Stimulated activated CD8-positive, alpha-beta memory T cell treated with anti-CD3 and anti-CD28 coated beads, Interleukin-2, amount 100 ng/mL, for 48 hours (primary cell): ENCODE data around the gene CPOX.

Source experiments
- DNase-seq, 2 donors: peaks; one replicate each; pipeline ENCODE4 v3.0.0-alpha.2; 2020; ENCODE audit warnings: low read depth in 2 of 2

The CPOX gene

DNA sequence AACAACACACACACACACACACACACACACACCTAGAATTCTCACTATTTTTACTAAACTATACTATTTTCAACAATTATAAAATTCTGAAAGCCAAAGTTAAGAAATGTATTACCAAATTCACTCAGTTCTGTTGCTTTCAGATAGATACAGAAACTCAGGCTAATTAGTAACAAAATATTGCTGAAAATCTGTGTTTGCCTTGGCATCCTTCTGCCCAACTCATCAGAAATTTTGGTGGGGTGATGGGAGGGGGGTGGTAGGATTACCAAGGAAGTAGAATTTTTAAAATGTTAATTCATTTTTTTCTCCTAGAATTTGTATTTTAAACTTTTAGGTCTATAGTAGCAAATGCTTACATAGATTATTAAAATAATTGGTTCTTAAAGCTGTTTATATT, 2.7 kb upstream of the CPOX start:
- DNase-seq, result no peak

- DNase-seq, result no peak
These were observed 1.4 kb upstream of the CPOX start for GRCh38 chr3:98594628-98595324.

DNA sequence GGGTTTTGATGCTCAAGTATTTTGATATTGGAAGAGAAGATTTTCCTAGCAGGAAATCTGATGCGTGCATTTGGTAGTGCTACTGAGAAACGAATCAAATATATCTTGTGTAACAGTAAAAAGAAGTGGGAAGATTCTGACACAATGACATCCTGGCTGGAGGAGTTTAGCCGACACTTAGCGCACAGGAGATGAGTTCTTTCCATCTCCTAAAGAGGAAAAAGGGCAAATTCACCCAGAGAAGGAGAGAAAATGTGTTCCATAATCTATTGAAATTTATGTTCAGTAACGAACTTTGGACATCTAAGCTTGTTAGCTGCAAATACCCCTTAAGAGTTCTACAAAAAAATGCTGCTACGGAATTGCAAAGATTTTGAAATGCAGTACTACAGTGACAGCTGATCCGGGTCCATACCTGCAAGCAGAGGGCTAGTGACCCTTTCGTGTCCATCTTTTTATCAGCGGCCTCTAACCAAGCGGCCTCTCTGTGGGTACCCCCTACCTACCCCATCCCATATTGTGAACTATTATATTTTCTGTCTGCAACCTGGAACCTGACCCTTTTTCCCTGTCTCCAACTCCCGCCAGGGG, 971 bp downstream of the CPOX start:
- DNase-seq, result no peak

DNA sequence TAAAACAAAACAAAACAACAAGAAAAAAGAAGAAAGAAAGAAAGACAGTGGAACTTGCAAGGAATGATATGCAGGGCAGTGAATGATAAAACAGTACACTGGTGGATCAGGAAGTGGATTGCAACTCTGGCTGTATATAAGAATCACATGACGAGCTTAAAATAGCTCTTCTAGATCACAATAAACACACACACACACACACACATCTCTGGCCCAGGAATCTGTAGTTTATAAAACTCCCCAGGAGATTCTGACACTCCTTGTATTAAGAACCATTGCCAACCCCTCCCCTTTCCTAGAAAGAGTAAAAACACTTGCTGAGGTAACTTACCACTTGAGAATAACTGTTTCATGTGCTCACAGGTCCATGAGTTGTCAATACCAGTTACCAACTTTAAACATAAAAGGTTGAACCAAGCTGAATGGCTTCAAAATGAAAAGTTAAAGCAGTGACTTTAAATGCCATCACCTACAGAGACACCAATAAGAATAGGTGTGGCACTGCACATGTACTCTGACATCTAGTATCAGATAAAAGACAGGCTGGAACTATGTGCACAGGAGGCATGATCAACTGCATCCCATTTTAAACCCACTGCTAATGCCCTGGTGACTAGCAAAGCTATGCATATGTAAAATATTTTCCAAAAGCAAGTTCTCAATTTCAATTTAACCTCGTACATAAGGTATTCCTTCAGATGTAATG, 3.9 kb downstream of the CPOX start:
- DNase-seq, result no peak

- no peak for DNase-seq
These were observed 5.3 kb downstream of the CPOX start for GRCh38 chr3:98588065-98588464.

DNA sequence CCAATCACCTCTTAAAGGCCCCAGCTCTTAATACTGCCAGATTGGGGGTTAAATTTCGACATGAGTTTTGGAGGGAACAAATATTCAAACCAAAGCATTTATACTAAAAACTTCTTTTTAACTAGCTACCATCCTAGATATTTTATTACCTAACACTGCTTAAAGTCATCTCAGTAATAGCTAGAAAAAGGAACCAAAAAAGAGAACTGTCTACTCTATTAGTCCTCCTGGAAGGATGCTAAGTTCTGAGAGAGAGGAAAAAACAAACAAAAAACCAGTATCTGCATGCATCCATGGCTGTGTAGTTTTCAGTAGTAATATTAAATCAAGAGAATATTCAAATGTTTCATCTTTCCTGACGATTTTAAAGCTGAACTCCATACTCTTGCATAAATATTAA, 5.8 kb downstream of the CPOX start:
- no peak for DNase-seq

GRCh38 chr3:98584547-98584946, 8.9 kb downstream of the CPOX start:
- no peak for DNase-seq

DNA sequence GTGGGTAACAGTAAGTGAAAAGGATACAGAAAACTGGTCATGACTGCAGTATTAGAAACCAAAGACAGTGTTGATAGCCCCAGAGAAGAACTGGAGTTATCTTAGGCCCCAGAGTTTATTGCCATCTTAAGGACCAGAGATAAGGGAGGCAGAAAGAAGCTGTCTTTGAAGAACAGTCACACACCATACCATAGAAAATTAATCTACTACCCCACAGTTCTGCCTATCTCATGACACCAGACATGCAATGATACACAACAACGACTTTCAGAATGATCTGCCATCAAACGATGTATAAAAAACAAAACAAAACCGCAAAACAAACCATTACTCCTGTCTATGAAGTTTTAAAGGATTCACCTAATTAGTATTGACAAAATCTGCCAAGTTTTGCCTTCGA, 9.6 kb downstream of the CPOX start:
- DNase-seq, result no peak

DNA sequence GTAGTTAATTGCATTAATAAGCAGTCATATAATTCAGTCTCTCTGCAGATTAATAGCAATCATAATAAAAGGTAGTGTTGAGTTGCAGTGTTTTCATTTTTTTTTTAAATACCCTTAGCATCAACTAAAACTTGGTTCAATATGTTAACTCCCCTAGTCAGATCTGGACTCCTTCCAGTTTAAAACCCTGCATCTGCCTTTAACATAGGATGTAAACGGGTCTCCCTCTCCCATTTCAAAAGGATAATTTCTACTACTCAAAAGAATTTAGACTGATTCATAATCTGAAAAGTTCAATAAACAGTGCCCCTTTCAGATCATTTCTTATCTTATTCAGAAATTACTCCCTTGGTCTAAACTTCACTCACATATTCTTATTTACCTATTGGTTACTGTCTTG, 11.4 kb downstream of the CPOX start:
- no peak for DNase-seq

- DNase-seq, result no peak
These were observed 11.9 kb downstream of the CPOX start for GRCh38 chr3:98581474-98581873.

- no peak for DNase-seq
These were observed 12.7 kb downstream of the CPOX start for GRCh38 chr3:98580401-98581386.

DNA sequence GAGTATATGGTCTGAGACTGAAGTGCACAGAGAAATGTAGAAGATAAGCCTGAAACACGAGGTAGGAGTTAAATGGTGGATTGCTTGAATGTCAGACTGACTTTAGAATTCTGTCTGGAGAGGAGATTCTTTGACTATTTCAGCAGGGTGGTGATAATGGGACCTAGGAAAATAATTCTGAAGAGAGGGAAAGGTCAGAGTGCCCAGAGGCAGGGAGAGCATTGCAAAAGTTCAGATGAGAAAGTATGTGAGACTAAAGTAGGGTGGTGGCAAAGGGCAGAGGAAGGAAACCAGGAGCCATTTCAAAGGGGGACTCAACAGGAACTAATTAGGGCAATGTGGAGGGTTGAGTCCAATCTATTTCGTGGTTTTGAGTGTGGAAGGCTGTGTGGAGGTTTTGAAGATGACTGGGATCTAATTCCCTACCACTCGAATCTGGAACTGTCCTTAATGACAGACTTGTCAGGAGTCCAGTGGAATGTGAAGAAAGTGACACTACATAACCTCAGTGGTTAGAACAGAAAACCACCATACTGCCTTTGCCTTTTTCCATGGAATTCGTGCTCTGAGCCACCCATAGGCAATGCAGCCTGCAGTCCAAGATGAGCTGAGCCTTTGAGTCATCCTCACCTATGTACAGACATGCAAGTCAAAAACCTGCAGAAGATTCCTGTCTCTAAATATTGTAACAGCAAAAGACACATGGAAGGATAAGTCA, 16.1 kb downstream of the CPOX start:
- DNase-seq, result no peak

- no peak for DNase-seq
These were observed 19.3 kb downstream of the CPOX start for GRCh38 chr3:98574132-98574531.

GRCh38 chr3:98573181-98573728, 20.2 kb downstream of the CPOX start:
- DNase-seq, result no peak

DNA sequence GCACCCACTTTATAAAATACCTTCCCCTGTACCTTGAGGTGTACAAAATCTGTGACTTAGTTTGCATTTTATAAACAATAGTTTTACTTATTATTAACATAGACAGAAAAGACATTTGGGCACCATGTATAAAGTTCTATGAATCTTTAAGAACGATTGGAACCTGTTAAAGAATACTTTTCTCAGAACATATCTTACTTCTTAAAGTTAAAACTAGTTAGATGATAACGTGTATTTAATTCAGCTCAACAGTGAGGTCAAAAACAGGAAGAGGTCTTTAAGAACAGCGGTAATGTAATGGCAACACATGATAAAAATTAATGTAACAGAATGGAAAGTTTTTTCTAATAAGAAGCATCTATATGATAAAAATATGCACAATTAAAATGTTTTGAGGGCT, 25.0 kb downstream of the CPOX start:
- DNase-seq, result no peak

DNA sequence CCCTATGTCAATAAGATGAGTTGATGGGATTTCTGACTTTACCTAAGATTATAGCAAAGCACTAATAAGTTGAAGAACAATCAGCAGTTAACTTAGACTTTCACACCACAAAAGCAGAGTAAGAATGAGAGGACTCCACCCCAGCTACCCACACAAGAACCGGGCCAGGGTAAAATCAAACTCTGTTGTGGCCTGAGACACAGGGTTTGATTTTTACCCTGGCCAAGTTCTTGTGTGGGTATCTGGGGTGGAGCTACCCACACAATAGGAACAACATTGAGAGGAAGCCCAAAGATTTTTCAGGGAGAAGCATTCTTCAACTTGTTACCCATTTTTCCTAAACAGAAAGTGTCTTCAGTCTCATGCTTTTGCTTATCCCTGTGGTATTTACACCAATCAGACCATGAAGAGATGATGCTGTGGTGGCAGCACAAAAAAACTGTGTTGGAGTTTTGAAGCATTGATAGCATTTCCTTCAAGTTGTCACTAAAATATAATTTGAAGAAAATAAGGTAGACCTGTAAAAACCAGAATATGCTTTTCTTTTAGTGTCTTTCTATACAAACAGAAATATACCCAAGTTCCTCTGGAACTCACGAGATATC, 25.6 kb downstream of the CPOX start:
- no peak for DNase-seq

GRCh38 chr3:98565843-98566242, 27.6 kb downstream of the CPOX start:
- DNase-seq, result no peak

- DNase-seq, result no peak
These were observed 28.2 kb downstream of the CPOX start for GRCh38 chr3:98565237-98565643.

DNA sequence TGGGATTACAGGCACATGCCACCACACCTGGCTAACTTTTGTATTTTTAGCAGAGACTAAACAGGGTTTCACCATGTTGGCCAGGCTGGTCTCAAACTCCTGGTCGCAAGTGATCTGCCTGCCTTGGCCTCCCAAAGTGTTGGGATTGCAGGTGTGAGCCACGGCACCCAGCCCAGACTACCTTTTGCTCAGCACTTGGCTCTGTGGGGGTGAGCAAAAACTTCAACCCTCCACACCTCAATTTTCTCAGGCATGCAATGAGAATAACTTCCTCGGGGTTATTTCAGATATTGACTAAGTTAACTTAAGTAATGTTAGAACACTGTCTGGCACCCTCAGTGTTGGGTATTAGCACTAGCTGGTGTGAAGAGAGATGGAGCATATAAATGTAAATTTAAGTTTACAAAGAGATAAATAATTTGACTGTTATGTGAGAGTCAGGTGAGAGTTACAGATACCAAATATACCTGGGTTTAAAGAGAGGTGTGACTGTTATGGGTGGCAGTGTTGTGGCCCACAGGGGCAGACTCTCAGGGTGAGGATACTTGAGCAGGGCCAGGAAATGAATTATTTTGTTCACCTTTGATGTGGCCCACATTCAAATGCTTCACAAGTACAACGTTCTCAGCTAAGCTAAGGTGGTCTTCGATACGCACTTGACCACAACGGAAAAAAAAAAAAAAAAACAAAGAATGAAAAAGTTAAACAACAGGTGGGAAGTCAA, 29.0 kb downstream of the CPOX start:
- DNase-seq, result no peak
